Measurements from ENCODE around the gene MEFV. TPM values are rescaled to one million over a fixed set of nuclear protein-coding genes. Genes with fewer than 3 reads are reported as not detected.
A peak's percentile ranks its signal among the peaks of the same experiment; 100 is the strongest.

The MEFV gene
- total and polyA plus RNA-seq, 2 of the 13 experiments (the other 11 are each of a cell fraction or from before 2014, with no cell fraction given): 0.22 TPM; not detected in 1

GRCh38 chr16:3234857-3235561 lies 21.4 kb downstream of the MEFV start, which contains the start of gene ZNF200 (continued):
- TF ChIP-seq CEBPB (IDR thresholded peaks at IDR 0.05; ENCODE audit: borderline replicate concordance, low read depth, low read length): no peak
- TF ChIP-seq ZNF574 (CRISPR knock-in tag; IDR thresholded peaks at IDR 0.05): peak; percentile 90
- TF ChIP-seq MIXL1 (CRISPR knock-in tag; IDR thresholded peaks at IDR 0.05): 0 out of 2 replicates have a peak, but pooled peaks have one; percentile 13
- TF ChIP-seq TCF12 (IDR thresholded peaks at IDR 0.05): no peak
- TF ChIP-seq TCF12 (CRISPR knock-in tag; IDR thresholded peaks at IDR 0.05): no peak
- TF ChIP-seq NR2F2 (IDR thresholded peaks at IDR 0.05; ENCODE audit: borderline replicate concordance, low read depth): peak; percentile 45; the same call in 1 of the 2 replicates
- TF ChIP-seq RBFOX2 (IDR thresholded peaks at IDR 0.05; ENCODE audit: low read depth, low read length): peak; percentile 93
- TF ChIP-seq ZNF256 (CRISPR knock-in tag; conservative IDR thresholded peaks at IDR 0.05): peak; percentile 45; the same call in 1 of the 2 replicates
- peak; percentile 71 for TF ChIP-seq ATF7 (IDR thresholded peaks at IDR 0.05)
- TF ChIP-seq ATF7 (CRISPR knock-in tag; IDR thresholded peaks at IDR 0.05): 0 out of 2 replicates have a peak, but pooled peaks have one; percentile 33
- TF ChIP-seq ZNF180 (CRISPR knock-in tag; IDR thresholded peaks at IDR 0.05; ENCODE audit: borderline replicate concordance, low read depth): no peak
- peak; percentile 71; the same call in 1 of the 2 replicates for TF ChIP-seq ZBTB42 (CRISPR knock-in tag; IDR thresholded peaks at IDR 0.05)
- TF ChIP-seq KLF11 (CRISPR knock-in tag; IDR thresholded peaks at IDR 0.05): 0 out of 2 replicates have a peak, but pooled peaks have one; percentile 81
- TF ChIP-seq ARNT2 (CRISPR knock-in tag; IDR thresholded peaks at IDR 0.05; ENCODE audit: low read depth): peak; percentile 81
- peak; percentile 54; the same call in 1 of the 2 replicates for TF ChIP-seq NCOR1 (IDR thresholded peaks at IDR 0.05; ENCODE audit: borderline replicate concordance, low read length)
- TF ChIP-seq FOXK1 (CRISPR knock-in tag; IDR thresholded peaks at IDR 0.05; ENCODE audit: borderline replicate concordance, low read depth): peak; percentile 81; the same call in 1 of the 2 replicates
- peak; percentile 90 for TF ChIP-seq ZFY (CRISPR knock-in tag; IDR thresholded peaks at IDR 0.05)
- TF ChIP-seq ZNF317 (CRISPR knock-in tag; IDR thresholded peaks at IDR 0.05): peak; percentile 77
- TF ChIP-seq ZNF18 (CRISPR knock-in tag; IDR thresholded peaks at IDR 0.05; ENCODE audit: insufficient replicate concordance): no peak
- TF ChIP-seq ZNF503 (CRISPR knock-in tag; IDR thresholded peaks at IDR 0.05): peak; percentile 69; the same call in 1 of the 2 replicates
- peak; percentile 71; the same call in 1 of the 2 replicates for TF ChIP-seq ZNF546 (CRISPR knock-in tag; conservative IDR thresholded peaks at IDR 0.05)
- TF ChIP-seq ZSCAN9 (CRISPR knock-in tag; IDR thresholded peaks at IDR 0.05; ENCODE audit: borderline replicate concordance): peak; percentile 60; the same call in 1 of the 2 replicates
- no peak for TF ChIP-seq ARID2 (CRISPR knock-in tag; IDR thresholded peaks at IDR 0.05; ENCODE audit: borderline replicate concordance)
- TF ChIP-seq CREBL2 (CRISPR knock-in tag; IDR thresholded peaks at IDR 0.05; ENCODE audit: borderline replicate concordance): 0 out of 2 replicates have a peak, but pooled peaks have one; percentile 55
- TF ChIP-seq HOXA7 (CRISPR knock-in tag; IDR thresholded peaks at IDR 0.05): no peak
